Tibial nerve (tissue), 3 donors: ENCODE results near the gene RELA.

Source experiments
- CTCF ChIP-seq, 5 experiments: fragments of 200-600 bp in 3 of 5; fragments of 450-650 bp in 2 of 5; sonication (generic) in 3 of 5; IDR thresholded peaks; one replicate each; pipeline ENCODE4 v1.5.1; 2016 to 2019; ENCODE audit warnings: antibody characterized with exemption in 5 of 5, mild to moderate bottlenecking in 3 of 5, moderate library complexity in 2 of 5
- POLR2A ChIP-seq, 2 donors: fragments of 450-650 bp; IDR thresholded peaks; one replicate each; pipeline ENCODE4 v1.6.1; 2017; ENCODE audit warnings: antibody characterized with exemption in 2 of 2, mild to moderate bottlenecking in 2 of 2, moderate library complexity in 2 of 2

- no peak for TF ChIP-seq CTCF (IDR thresholded peaks at IDR 0.05)
- no peak for TF ChIP-seq POLR2A (IDR thresholded peaks at IDR 0.05)
Measured at GRCh38 chr11:65657426-65657825, 5.3 kb downstream of the RELA start.
